Adrenal gland (tissue), 12 donors: ENCODE data around the gene SEMA4A. TPM values are rescaled to one million over a fixed set of nuclear protein-coding genes. Genes with fewer than 3 reads are reported as not detected.

Experiments used
- DNase-seq, 7 donors: peaks; one replicate each; pipeline ENCODE4 v3.0.0-alpha.2; 2019 to 2020
- H3K27ac ChIP-seq, 5 donors: fragments of 200-600 bp; sonication (generic) in 4 of 5; 1 replicate in 3 of 5; 2 replicates in 2 of 5; pipeline versions ENCODE4 v1.5.1 to v1.8.0; 2016 to 2020; ENCODE audit warnings: mild to moderate bottlenecking in 1 of 5
- H3K27me3 ChIP-seq: fragments of 200-600 bp; 2 replicates; pipeline ENCODE4 v1.8.0; 2021
- H3K36me3 ChIP-seq, 2 donors: fragments of 200-600 bp; replicated peaks in 1 of 2; 1 replicate in 1 of 2; 2 replicates in 1 of 2; pipeline versions ENCODE4 v1.5.1 to v1.8.0; 2018 to 2022
- H3K4me1 ChIP-seq, 2 donors: fragments of 200-600 bp; replicated peaks in 1 of 2; 1 replicate in 1 of 2; 2 replicates in 1 of 2; pipeline versions ENCODE4 v1.5.1 to v1.8.0; 2018 to 2021
- H3K4me3 ChIP-seq, 4 donors: fragments of 200-600 bp; sonication (generic) in 3 of 4; one replicate each; pipeline ENCODE4 v1.5.1; 2016 to 2018
- H3K9me3 ChIP-seq, 3 donors: fragments of 200-600 bp; sonication (generic) in 1 of 3; replicated peaks in 1 of 3; 1 replicate in 2 of 3; 2 replicates in 1 of 3; pipeline versions ENCODE4 v1.5.1 to v1.8.0; 2016 to 2021
- CTCF ChIP-seq, 6 experiments: fragments of 450-650 bp in 4 of 6; fragments of 200-600 bp in 2 of 6; sonication (generic) in 1 of 6; IDR thresholded peaks; 1 replicate in 5 of 6; 2 replicates in 1 of 6; pipeline versions ENCODE4 v1.5.1 to v1.8.0; 2016 to 2021; ENCODE audit warnings: antibody characterized with exemption in 6 of 6, mild to moderate bottlenecking in 2 of 6, moderate library complexity in 1 of 6
- POLR2A ChIP-seq, 2 donors: fragments of 450-650 bp; IDR thresholded peaks; one replicate each; pipeline ENCODE4 v1.6.1; 2017; ENCODE audit warnings: antibody characterized with exemption in 2 of 2, mild to moderate bottlenecking in 2 of 2, moderate library complexity in 1 of 2
- WGBS, 4 donors: extraction: QIAGEN DNeasy Blood & Tissue Kit in 2 of 4; methylation state at CpG; one replicate each; pipeline versions ENCODE4 v1.1.5 to v1.1.7; 2013 to 2017; 5-methylcytosine and 5-hydroxymethylcytosine counted together
- intact Hi-C, 2 donors: fragments of 100-400 bp; cut with DNase I; formaldehyde crosslinking; loops; one replicate each; pipeline versions ENCODE4 v1.14.1 to v1.15.0; 2022 to 2023
- polyA plus RNA-seq, 3 donors: library from polyadenylated mRNA; stranded (reverse); fragments of 200-250 nt in 2 of 3; fragments of 350-450 nt in 1 of 3; fragmentation: Illumina TruSeq in 1 of 3; extraction: RNeasy Lipid Tissue Mini Kit (QIAGEN cat#74804) in 1 of 3; gene quantifications; one replicate each; pipeline ENCODE4 v1.2.3, GENCODE V29; 2013 to 2014
- total RNA-seq, 9 donors: library from RNA; depleted of rRNA in 4 of 9; stranded (reverse); fragments of >200 nt in 4 of 9; fragments of 120-200 nt in 1 of 9; fragmentation: NEBNext Ultra II Directional in 1 of 9; extraction: Animal tissue kit (Norgen Biotek cat#: 25700) in 1 of 9; gene quantifications; one replicate each; pipeline versions ENCODE4 v1.1.0 to v1.2.4, GENCODE V29; 2013 to 2023
- donor health status: healthy with polysubstance abuse.
- donor health status: Bipolar disorder and iron deficiency.
- donor health status: DM: yes; HTN: yes; CAD: no.
- donor health status: DM: no; HTN: no; CAD: no.
- donor health status: DM: no; HTN: no; CAD: no.
- donor health status: DM: yes; HTN: yes; CAD: no.

SEMA4A gene
- total and polyA plus RNA-seq, 12 donors: 0.30 to 4.8 (median 1.8) TPM

DNA sequence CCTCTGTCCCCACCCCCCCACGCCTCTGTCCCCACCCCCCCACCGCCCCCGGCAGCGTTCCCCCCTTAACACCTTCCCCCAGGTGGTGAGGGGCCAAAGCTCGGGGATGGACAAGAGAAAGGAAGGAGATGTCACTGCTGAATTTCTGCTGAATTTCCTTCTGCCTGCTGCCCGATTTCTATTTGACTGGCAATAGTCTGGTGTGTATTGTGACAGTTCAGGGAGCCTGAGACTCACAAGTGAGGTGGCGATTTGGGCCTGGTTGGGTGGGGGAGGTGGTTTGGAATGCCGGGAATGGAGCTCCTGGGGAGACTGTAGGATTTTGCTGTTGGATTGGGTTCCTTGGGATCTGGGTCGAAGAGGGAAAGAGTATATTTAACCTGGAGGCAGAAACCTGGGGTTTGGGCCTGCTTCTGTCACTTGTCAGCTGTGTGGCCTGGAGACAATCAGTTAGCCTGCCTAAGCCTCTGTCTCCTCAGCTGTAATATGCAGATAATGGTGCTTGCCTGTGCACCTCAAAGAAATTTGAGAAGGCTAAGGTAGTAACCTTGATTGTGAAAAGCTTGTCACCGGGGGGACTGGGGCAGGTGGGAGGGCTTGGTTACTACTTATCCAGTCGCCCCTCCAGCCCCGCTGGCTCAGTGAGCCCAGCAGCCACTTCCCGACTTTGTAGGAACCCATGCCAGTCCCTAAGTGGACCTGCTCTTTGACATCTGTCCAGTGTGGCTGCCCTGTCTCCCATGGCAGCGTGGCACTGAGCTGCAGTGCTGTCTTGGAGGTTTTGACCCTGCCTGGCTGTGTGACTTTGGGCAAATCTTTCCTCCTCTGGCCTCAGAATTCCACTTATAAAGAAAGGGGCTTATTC lies 46.5 kb upstream of the SEMA4A start:
- intact Hi-C loops: no loop called here
- WGBS, 4 donors: 38 to 68% (median 55%) methylated on average over 8 to 14 of the region's 14 CpGs

DNA sequence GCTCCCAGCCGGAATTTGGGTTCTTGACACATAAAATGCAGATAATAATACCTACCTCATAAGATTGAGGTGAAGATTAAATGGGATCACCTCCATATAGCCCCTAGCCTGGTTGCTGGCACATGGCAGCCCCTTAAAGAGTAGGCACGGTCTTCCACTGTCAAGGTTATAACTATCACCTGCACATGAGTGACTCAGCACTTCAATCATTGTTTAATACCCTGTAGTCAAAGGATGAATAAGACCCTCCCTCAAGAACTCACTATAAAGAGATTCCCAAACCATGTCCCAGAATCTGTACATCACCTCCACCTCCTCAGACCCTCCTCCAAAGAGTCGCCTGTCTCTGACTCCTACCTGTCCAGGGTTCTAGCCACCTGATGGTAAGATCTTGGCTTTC lies 45.3 kb upstream of the SEMA4A start:
- no peak for TF ChIP-seq CTCF (IDR thresholded peaks at IDR 0.05)
- no peak for TF ChIP-seq POLR2A (IDR thresholded peaks at IDR 0.05)
- WGBS, 4 donors: 78 to 84% (median 80%) methylated on average over 3 of the region's 3 CpGs
- intact Hi-C loops: no loop called here
- no peak for DNase-seq
- Histone ChIP-seq H3K9me3 (no peaks in the 10 kb centered on the region), H3K27me3 (no peaks in the 10 kb centered on the region), H3K27ac (peak overlapping the region in 2 of 5 donors; percentile 48 to 97), H3K4me1 (peaks cover 11 to 65% of the 10 kb centered on the region in 2 donors), H3K4me3 (no peak overlapping the region), H3K36me3 (no peaks in the 10 kb centered on the region)

More for the DNA sequence above, 46.5 kb upstream of the SEMA4A start:
- DNase-seq: peak in 1 of 7 donors; percentile 69
- TF ChIP-seq CTCF (IDR thresholded peaks at IDR 0.05) (no peak), POLR2A (IDR thresholded peaks at IDR 0.05) (no peak)
- Histone ChIP-seq H3K9me3 (no peaks in the 10 kb centered on the region), H3K4me1 (peaks cover 5 to 66% of the 10 kb centered on the region in 2 donors), H3K4me3 (no peak overlapping the region), H3K36me3 (no peaks in the 10 kb centered on the region), H3K27me3 (no peaks in the 10 kb centered on the region), H3K27ac (peak overlapping the region in 4 of 5 donors; percentile 75 to 97 (median 90))

GRCh38 chr1:156108664-156109241 lies 44.6 kb upstream of the SEMA4A start:
- TF ChIP-seq POLR2A (IDR thresholded peaks at IDR 0.05): no peak
- no peak for TF ChIP-seq CTCF (IDR thresholded peaks at IDR 0.05)
- intact Hi-C loops: no loop called here
- Histone ChIP-seq H3K27me3 (no peaks in the 10 kb centered on the region), H3K4me3 (no peak overlapping the region), H3K36me3 (no peaks in the 10 kb centered on the region), H3K27ac (peak overlapping the region in 2 of 5 donors; percentile 48 to 97), H3K9me3 (no peaks in the 10 kb centered on the region), H3K4me1 (peaks cover 8 to 65% of the 10 kb centered on the region in 2 donors)
- 83 to 87% (median 86%) methylated on average over 6 of the region's 6 CpGs for WGBS, 4 donors
- no peak for DNase-seq

GRCh38 chr1:156110252-156110651 lies 43.1 kb upstream of the SEMA4A start:
- H3K9me3 ChIP-seq: no peaks in the 10 kb centered on the region
- WGBS, 4 donors: 86 to 92% (median 90%) methylated on average over 2 of the region's 2 CpGs
- H3K36me3 ChIP-seq: no peaks in the 10 kb centered on the region
- no peak for TF ChIP-seq CTCF (IDR thresholded peaks at IDR 0.05)
- no peak overlapping the region for H3K27ac ChIP-seq
- peaks cover 11 to 56% of the 10 kb centered on the region in 2 donors for H3K4me1 ChIP-seq
- no peaks in the 10 kb centered on the region for H3K27me3 ChIP-seq
- no peak overlapping the region for H3K4me3 ChIP-seq
- intact Hi-C loops: no loop called here
- no peak for DNase-seq
